ENCODE data around the gene CYP27B1.
A peak's percentile ranks its signal among the peaks of the same experiment; 100 is the strongest.
"Not testable (repeated sequence)": the region's sequence is repeated elsewhere in the genome, so short reads cannot be mapped to it uniquely, and the experiment has no call there.

The CYP27B1 gene

GRCh38 chr12:57782608-57783465 lies 16.0 kb upstream of the CYP27B1 start, which contains the start of gene TSFM:
TSFM (plus strand) TSS chr12:57782787; CDS start chr12:57782802, 15 bp downstream.
- peak; percentile 71 for DNase-seq

GRCh38 chr12:57782243-57782607 lies 15.3 kb upstream of the CYP27B1 start:
- no peak for DNase-seq

GRCh38 chr12:57781801-57782200 lies 14.9 kb upstream of the CYP27B1 start:
- no peak for DNase-seq

- DNase-seq: no peak
Observed at GRCh38 chr12:57781244-57781643, 14.4 kb upstream of the CYP27B1 start.

- DNase-seq: no peak
Observed at GRCh38 chr12:57780284-57780897, 13.5 kb upstream of the CYP27B1 start.

GRCh38 chr12:57779736-57780135 lies 12.9 kb upstream of the CYP27B1 start:
- no peak for DNase-seq

GRCh38 chr12:57777911-57778310 lies 11.0 kb upstream of the CYP27B1 start:
- no peak for DNase-seq

GRCh38 chr12:57777367-57777766 lies 10.5 kb upstream of the CYP27B1 start:
- DNase-seq: no peak

GRCh38 chr12:57776247-57776587 lies 9.3 kb upstream of the CYP27B1 start:
- no peak for DNase-seq

- no peak for DNase-seq
Observed at GRCh38 chr12:57775563-57776246, 8.8 kb upstream of the CYP27B1 start.

GRCh38 chr12:57775044-57775443 lies 8.2 kb upstream of the CYP27B1 start:
- DNase-seq: no peak

GRCh38 chr12:57774634-57775033 lies 7.8 kb upstream of the CYP27B1 start:
- not testable (repeated sequence) for DNase-seq

GRCh38 chr12:57772429-57773322 lies 5.8 kb upstream of the CYP27B1 start, which contains the start of gene EEF1AKMT3:
EEF1AKMT3 (plus strand) TSS chr12:57772614; CDS start chr12:57772725, 111 bp downstream.
- DNase-seq: no peak

GRCh38 chr12:57771873-57772428 lies 5.1 kb upstream of the CYP27B1 start, which contains the start of gene METTL1:
METTL1 (minus strand) TSS chr12:57772105; CDS start chr12:57772083, 22 bp downstream.
- DNase-seq: no peak

GRCh38 chr12:57771236-57771872 lies 4.5 kb upstream of the CYP27B1 start:
- no peak for DNase-seq

- DNase-seq: no peak
Observed at GRCh38 chr12:57770734-57771133, 3.9 kb upstream of the CYP27B1 start.

GRCh38 chr12:57769594-57769993 lies 2.7 kb upstream of the CYP27B1 start:
- no peak for DNase-seq

GRCh38 chr12:57767876-57768275 lies 998 bp upstream of the CYP27B1 start:
- DNase-seq: no peak

- DNase-seq: no peak
Observed at GRCh38 chr12:57767305-57767698, 424 bp upstream of the CYP27B1 start.

- DNase-seq: no peak
Observed at GRCh38 chr12:57765698-57766463, 997 bp downstream of the CYP27B1 start.
